Panc1 (cell line): ENCODE results near the gene EIPR1.

ENCODE experiments used
- POLR2AphosphoS5 ChIP-seq: IDR thresholded peaks from 2 replicates; pipeline ENCODE4 v1.6.1; 2012; ENCODE audit warnings: mild to moderate bottlenecking, low read depth, low read length, moderate library complexity
- SIN3A ChIP-seq: IDR thresholded peaks from 2 replicates; pipeline ENCODE4 v1.6.1; 2012; ENCODE audit warnings: low read depth, mild to moderate bottlenecking, low read length, moderate library complexity, borderline replicate concordance; ENCODE audit not compliant: insufficient read depth
- TCF7L2 ChIP-seq: IDR thresholded peaks from 2 replicates; pipeline ENCODE4 v1.6.1; 2011; ENCODE audit warnings: mild to moderate bottlenecking, low read depth, low read length, inconsistent platforms
- TF ChIP-seq, protein P1 (sequence below): fragments of 450-650 bp; IDR thresholded peaks from 2 replicates; pipeline ENCODE4 v1.5.1; 2017; ENCODE audit warnings: mild to moderate bottlenecking
- TF ChIP-seq, protein P2 (sequence below), 2 experiments: IDR thresholded peaks; 2 replicates each; pipeline ENCODE4 v1.6.1; 2011 to 2012; ENCODE audit warnings: low read depth in 2 of 2, control low read depth in 1 of 2, low read length in 1 of 2, mild to moderate bottlenecking in 1 of 2, moderate library complexity in 1 of 2; ENCODE audit not compliant: insufficient read depth in 1 of 2

DNA sequence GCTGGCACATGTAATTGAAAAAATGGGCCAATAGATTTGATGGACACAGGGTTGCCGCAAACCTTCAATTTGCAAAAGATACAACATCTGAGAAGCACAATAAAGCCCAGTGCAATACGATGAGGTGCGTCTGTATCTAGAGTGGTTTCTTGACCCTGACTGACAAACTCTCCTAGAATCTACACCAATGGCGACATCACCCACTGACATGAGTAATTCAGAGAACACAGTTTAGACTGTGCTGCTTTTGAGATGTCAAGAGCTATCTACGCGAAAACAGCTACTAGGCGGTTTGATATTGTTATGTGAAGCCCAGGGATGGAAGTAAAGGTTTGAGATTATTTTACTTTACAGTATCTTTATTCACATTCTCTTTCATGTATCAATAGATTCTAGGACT lies 104.9 kb downstream of the EIPR1 start:
- TF ChIP-seq POLR2AphosphoS5 (no peak), TCF7L2 (no peak), SIN3A (no peak)
- TF ChIP-seq, protein P1, sequence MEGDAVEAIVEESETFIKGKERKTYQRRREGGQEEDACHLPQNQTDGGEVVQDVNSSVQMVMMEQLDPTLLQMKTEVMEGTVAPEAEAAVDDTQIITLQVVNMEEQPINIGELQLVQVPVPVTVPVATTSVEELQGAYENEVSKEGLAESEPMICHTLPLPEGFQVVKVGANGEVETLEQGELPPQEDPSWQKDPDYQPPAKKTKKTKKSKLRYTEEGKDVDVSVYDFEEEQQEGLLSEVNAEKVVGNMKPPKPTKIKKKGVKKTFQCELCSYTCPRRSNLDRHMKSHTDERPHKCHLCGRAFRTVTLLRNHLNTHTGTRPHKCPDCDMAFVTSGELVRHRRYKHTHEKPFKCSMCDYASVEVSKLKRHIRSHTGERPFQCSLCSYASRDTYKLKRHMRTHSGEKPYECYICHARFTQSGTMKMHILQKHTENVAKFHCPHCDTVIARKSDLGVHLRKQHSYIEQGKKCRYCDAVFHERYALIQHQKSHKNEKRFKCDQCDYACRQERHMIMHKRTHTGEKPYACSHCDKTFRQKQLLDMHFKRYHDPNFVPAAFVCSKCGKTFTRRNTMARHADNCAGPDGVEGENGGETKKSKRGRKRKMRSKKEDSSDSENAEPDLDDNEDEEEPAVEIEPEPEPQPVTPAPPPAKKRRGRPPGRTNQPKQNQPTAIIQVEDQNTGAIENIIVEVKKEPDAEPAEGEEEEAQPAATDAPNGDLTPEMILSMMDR = no peak
- TF ChIP-seq, protein P2, sequence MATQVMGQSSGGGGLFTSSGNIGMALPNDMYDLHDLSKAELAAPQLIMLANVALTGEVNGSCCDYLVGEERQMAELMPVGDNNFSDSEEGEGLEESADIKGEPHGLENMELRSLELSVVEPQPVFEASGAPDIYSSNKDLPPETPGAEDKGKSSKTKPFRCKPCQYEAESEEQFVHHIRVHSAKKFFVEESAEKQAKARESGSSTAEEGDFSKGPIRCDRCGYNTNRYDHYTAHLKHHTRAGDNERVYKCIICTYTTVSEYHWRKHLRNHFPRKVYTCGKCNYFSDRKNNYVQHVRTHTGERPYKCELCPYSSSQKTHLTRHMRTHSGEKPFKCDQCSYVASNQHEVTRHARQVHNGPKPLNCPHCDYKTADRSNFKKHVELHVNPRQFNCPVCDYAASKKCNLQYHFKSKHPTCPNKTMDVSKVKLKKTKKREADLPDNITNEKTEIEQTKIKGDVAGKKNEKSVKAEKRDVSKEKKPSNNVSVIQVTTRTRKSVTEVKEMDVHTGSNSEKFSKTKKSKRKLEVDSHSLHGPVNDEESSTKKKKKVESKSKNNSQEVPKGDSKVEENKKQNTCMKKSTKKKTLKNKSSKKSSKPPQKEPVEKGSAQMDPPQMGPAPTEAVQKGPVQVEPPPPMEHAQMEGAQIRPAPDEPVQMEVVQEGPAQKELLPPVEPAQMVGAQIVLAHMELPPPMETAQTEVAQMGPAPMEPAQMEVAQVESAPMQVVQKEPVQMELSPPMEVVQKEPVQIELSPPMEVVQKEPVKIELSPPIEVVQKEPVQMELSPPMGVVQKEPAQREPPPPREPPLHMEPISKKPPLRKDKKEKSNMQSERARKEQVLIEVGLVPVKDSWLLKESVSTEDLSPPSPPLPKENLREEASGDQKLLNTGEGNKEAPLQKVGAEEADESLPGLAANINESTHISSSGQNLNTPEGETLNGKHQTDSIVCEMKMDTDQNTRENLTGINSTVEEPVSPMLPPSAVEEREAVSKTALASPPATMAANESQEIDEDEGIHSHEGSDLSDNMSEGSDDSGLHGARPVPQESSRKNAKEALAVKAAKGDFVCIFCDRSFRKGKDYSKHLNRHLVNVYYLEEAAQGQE (IDR thresholded peaks at IDR 0.05; ENCODE audit: insufficient read depth in 1 of 2, low read depth in 2 of 2, low read length in 1 of 2) = no peak
